PC-3 (cell line): Measurements from ENCODE around the gene PRKAR1A. TPM values are rescaled to one million over a fixed set of nuclear protein-coding genes. Genes with fewer than 3 reads are reported as not detected.

Experiments
- ATAC-seq: fragments of 200-7000 bp; cut with Tn5 transposase; 2 replicates; pipeline ENCODE4 v1.9.1; 2020; ENCODE audit warnings: mild to moderate bottlenecking, moderate library complexity
- BruUV-seq: library from RNA; stranded (reverse); fragments of 400-500 nt; replicated peaks from 2 replicates; lab custom pipeline; 2021; lab: Mats Ljungman, UMichigan
- CTCF ChIA-PET: fragments of 300-600 bp; sonication (Branson Sonifier 250); formaldehyde crosslinking; loops from one replicate; lab custom pipeline; 2022; ENCODE audit warnings: antibody characterized with exemption; lab: Charles Lee
- POLR2A ChIA-PET: fragments of 300-600 bp; sonication (Branson Sonifier 250); formaldehyde crosslinking; loops from one replicate; lab custom pipeline; 2022; ENCODE audit warnings: antibody characterized with exemption; ENCODE audit not compliant: unreplicated experiment; lab: Charles Lee
- DNase-seq: peaks from one replicate; pipeline ENCODE4 v3.0.0-alpha.2; 2015
- H2AFZ ChIP-seq: fragments of 300-600 bp; sonication (generic); 2 replicates; pipeline ENCODE4 v1.6.0; 2016; ENCODE audit warnings: antibody characterized with exemption, low read length
- H3F3A ChIP-seq: fragments of 300-600 bp; sonication (generic); one replicate; pipeline ENCODE4 v1.6.0; 2017; ENCODE audit warnings: antibody characterized with exemption, low read length, control low read depth, mild to moderate bottlenecking; ENCODE audit not compliant: unreplicated experiment
- H3K27ac ChIP-seq: fragments of 300-600 bp; sonication (generic); 2 replicates; pipeline ENCODE4 v1.5.1; 2016; ENCODE audit warnings: mild to moderate bottlenecking, low read length
- H3K27me3 ChIP-seq: fragments of 300-600 bp; sonication (generic); 2 replicates; pipeline ENCODE4 v1.6.1; 2016; ENCODE audit warnings: low read length, mixed read lengths
- H3K36me3 ChIP-seq: fragments of 300-600 bp; sonication (generic); 2 replicates; pipeline ENCODE4 v1.6.1; 2016; ENCODE audit warnings: low read depth, mixed run types, low read length, mixed read lengths
- H3K4me1 ChIP-seq: fragments of 300-600 bp; sonication (generic); 2 replicates; pipeline ENCODE4 v1.5.1; 2016; ENCODE audit warnings: low read length; ENCODE audit not compliant: insufficient read depth
- H3K4me2 ChIP-seq: fragments of 300-600 bp; sonication (generic); 2 replicates; pipeline ENCODE4 v1.6.0; 2016; ENCODE audit warnings: low read length
- H3K4me3 ChIP-seq: fragments of 300-600 bp; sonication (generic); 2 replicates; pipeline ENCODE4 v1.5.1; 2016; ENCODE audit warnings: mild to moderate bottlenecking, low read length, mixed read lengths
- H3K79me2 ChIP-seq: fragments of 300-600 bp; sonication (generic); 2 replicates; pipeline ENCODE4 v1.6.1; 2017; ENCODE audit warnings: low read length, mixed read lengths
- H3K9ac ChIP-seq: fragments of 300-600 bp; sonication (generic); 2 replicates; pipeline ENCODE4 v1.6.0; 2016; ENCODE audit warnings: mild to moderate bottlenecking, low read length
- H3K9me2 ChIP-seq: fragments of 300-600 bp; sonication (generic); replicated peaks from 2 replicates; pipeline ENCODE4 v1.6.1; 2016; ENCODE audit warnings: mixed run types, low read length, mixed read lengths
- H3K9me3 ChIP-seq: fragments of 300-600 bp; sonication (generic); 2 replicates; pipeline ENCODE4 v1.6.1; 2016; ENCODE audit warnings: low read length, mixed read lengths
- H4K20me1 ChIP-seq: fragments of 300-600 bp; sonication (generic); 2 replicates; pipeline ENCODE4 v1.6.1; 2016; ENCODE audit warnings: low read length, mixed read lengths
- CTCF ChIP-seq: fragments of 300-600 bp; sonication (generic); conservative IDR thresholded peaks from 2 replicates; pipeline ENCODE4 v1.5.1; 2017; ENCODE audit warnings: antibody characterized with exemption, low read depth, mild to moderate bottlenecking, low read length
- EZH2 ChIP-seq: fragments of 300-600 bp; sonication (generic); IDR thresholded peaks from one replicate; pipeline ENCODE4 v1.6.1; 2017; ENCODE audit warnings: antibody characterized with exemption, mild to moderate bottlenecking, low read length; ENCODE audit not compliant: unreplicated experiment
- EZH2phosphoT487 ChIP-seq: fragments of 300-600 bp; sonication (generic); IDR thresholded peaks from 2 replicates; pipeline ENCODE4 v1.6.1; 2018; ENCODE audit warnings: mild to moderate bottlenecking, antibody characterized with exemption, low read length, borderline replicate concordance
- intact Hi-C: fragments of 100-400 bp; cut with micrococcal nuclease; formaldehyde crosslinking; loops from 2 replicates; pipeline ENCODE4 v1.9.0; 2023
- total RNA-seq: library from RNA; depleted of rRNA; stranded (reverse); fragments of >200 nt; gene quantifications from 2 replicates; pipeline ENCODE4 v1.2.3, GENCODE V29; 2014

Gene PRKAR1A
- total RNA-seq, 1 experiment from 2014 or later, result 214 TPM

GRCh38 chr17:68560966-68561720 is 48.9 kb downstream of the PRKAR1A start:
- Histone ChIP-seq H3K9ac (no peak overlapping the region), H3K9me3 (no peaks in the 10 kb centered on the region), H3K36me3 (no peaks in the 10 kb centered on the region), H3F3A (no peaks in the 10 kb centered on the region), H3K4me2 (no peak overlapping the region), H2AFZ (no peak overlapping the region), H3K79me2 (no peaks in the 10 kb centered on the region), H3K27me3 (0 out of 2 replicates have a peak, but pooled peaks cover 2% of the 10 kb centered on the region), H3K9me2 (no peaks in the 10 kb centered on the region), H3K27ac (no peak overlapping the region), H4K20me1 (no peaks in the 10 kb centered on the region), H3K4me3 (no peak overlapping the region), H3K4me1 (no peaks in the 10 kb centered on the region)
- ChIA-PET POLR2A (no interaction called here), CTCF (no interaction called here)
- intact Hi-C loops, result no loop called here
- no TSS peak for BruUV-seq
- TF ChIP-seq EZH2phosphoT487, result no peak
- TF ChIP-seq CTCF, result no peak
- no peak for TF ChIP-seq EZH2
- no peak for ATAC-seq
- no peak for DNase-seq

GRCh38 chr17:68562736-68563135 is 50.5 kb downstream of the PRKAR1A start:
- TF ChIP-seq EZH2 (no peak), EZH2phosphoT487 (no peak), CTCF (no peak)
- H3K27ac ChIP-seq, result no peak overlapping the region
- no peak overlapping the region for H3K4me3 ChIP-seq
- intact Hi-C loops, result no loop called here
- H3F3A ChIP-seq, result no peaks in the 10 kb centered on the region
- no peak for DNase-seq
- H3K4me1 ChIP-seq, result no peaks in the 10 kb centered on the region
- H3K36me3 ChIP-seq, result no peaks in the 10 kb centered on the region
- H3K27me3 ChIP-seq, result 0 out of 2 replicates have a peak, but pooled peaks cover 5% of the 10 kb centered on the region
- no peaks in the 10 kb centered on the region for H3K79me2 ChIP-seq
- no peaks in the 10 kb centered on the region for H4K20me1 ChIP-seq
- no peaks in the 10 kb centered on the region for H3K9me2 ChIP-seq
- no peak for ATAC-seq
- H3K9ac ChIP-seq, result no peak overlapping the region
- H3K9me3 ChIP-seq, result no peaks in the 10 kb centered on the region
- ChIA-PET CTCF (no interaction called here), POLR2A (no interaction called here)
- no peak overlapping the region for H2AFZ ChIP-seq
- no TSS peak for BruUV-seq
- no peak overlapping the region for H3K4me2 ChIP-seq

- H3K27ac ChIP-seq, result no peak overlapping the region
- no peak overlapping the region for H2AFZ ChIP-seq
- 0 out of 2 replicates have a peak, but pooled peaks cover 5% of the 10 kb centered on the region for H3K27me3 ChIP-seq
- H3F3A ChIP-seq, result no peaks in the 10 kb centered on the region
- no peak for TF ChIP-seq EZH2phosphoT487
- no peak for TF ChIP-seq EZH2
- no peak for TF ChIP-seq CTCF
- ChIA-PET CTCF (no interaction called here), POLR2A (no interaction called here)
- no peak overlapping the region for H3K4me3 ChIP-seq
- H4K20me1 ChIP-seq, result no peaks in the 10 kb centered on the region
- H3K4me2 ChIP-seq, result no peak overlapping the region
- no peak overlapping the region for H3K9ac ChIP-seq
- H3K36me3 ChIP-seq, result no peaks in the 10 kb centered on the region
- no TSS peak for BruUV-seq
- DNase-seq (no peak), ATAC-seq (no peak)
- H3K9me3 ChIP-seq, result no peaks in the 10 kb centered on the region
- H3K9me2 ChIP-seq, result no peaks in the 10 kb centered on the region
- no peaks in the 10 kb centered on the region for H3K4me1 ChIP-seq
- no peaks in the 10 kb centered on the region for H3K79me2 ChIP-seq
- intact Hi-C loops, result no loop called here
Observed at GRCh38 chr17:68564415-68565111, 52.3 kb downstream of the PRKAR1A start.
